Testis (tissue), 3 donors: ENCODE data around the gene AGBL1. TPM values are rescaled to one million over a fixed set of nuclear protein-coding genes. Genes with fewer than 3 reads are reported as not detected.

Source experiments
- DNase-seq: peaks from one replicate; pipeline ENCODE4 v3.0.0-alpha.2; 2019
- H3K27ac ChIP-seq, 2 donors: fragments of 200-600 bp; sonication (generic); one replicate each; pipeline ENCODE4 v1.5.1; 2019
- H3K27me3 ChIP-seq: fragments of 200-600 bp; sonication (generic); one replicate; pipeline ENCODE4 v1.5.1; 2019
- H3K36me3 ChIP-seq: fragments of 200-600 bp; sonication (generic); one replicate; pipeline ENCODE4 v1.5.1; 2017; ENCODE audit warnings: low read depth; ENCODE audit errors: missing control alignments
- H3K4me1 ChIP-seq: fragments of 200-600 bp; sonication (generic); one replicate; pipeline ENCODE4 v1.5.1; 2019
- H3K4me3 ChIP-seq, 2 donors: fragments of 200-600 bp; sonication (generic); one replicate each; pipeline ENCODE4 v1.5.1; 2017 to 2019
- H3K9me3 ChIP-seq: fragments of 200-600 bp; sonication (generic); one replicate; pipeline ENCODE4 v1.5.1; 2017
- CTCF ChIP-seq, 3 experiments: fragments of 450-650 bp in 2 of 3; fragments of 200-600 bp in 1 of 3; sonication (generic) in 1 of 3; IDR thresholded peaks; one replicate each; pipeline ENCODE4 v1.5.1; 2016 to 2019; ENCODE audit warnings: antibody characterized with exemption in 3 of 3, mild to moderate bottlenecking in 2 of 3, moderate library complexity in 1 of 3
- POLR2A ChIP-seq: fragments of 450-650 bp; IDR thresholded peaks from one replicate; pipeline ENCODE4 v1.6.1; 2017; ENCODE audit warnings: antibody characterized with exemption, mild to moderate bottlenecking, moderate library complexity
- WGBS, 2 donors: methylation state at CpG; one replicate each; pipeline ENCODE4 v1.1.5; 2018; 5-methylcytosine and 5-hydroxymethylcytosine counted together
- intact Hi-C: fragments of 100-400 bp; cut with DNase I; formaldehyde crosslinking; loops from one replicate; pipeline ENCODE4 v1.15.1; 2023; ENCODE audit warnings: low total_unique reads
- polyA plus RNA-seq: library from polyadenylated mRNA; stranded (reverse); fragments of 350-450 nt; fragmentation: Illumina TruSeq; extraction: RNeasy Lipid Tissue Mini Kit (QIAGEN cat#74804); gene quantifications from one replicate; pipeline ENCODE4 v1.2.3, GENCODE V29; 2014; ENCODE audit warnings: low read depth, low replicate concordance; ENCODE audit not compliant: insufficient read depth
- small RNA-seq, 2 donors: library from RNA; depleted of rRNA; stranded (forward); fragments of <200 nt; gene quantifications; one replicate each; pipeline ENCODE3, GENCODE V24; 2016
- total RNA-seq, 2 donors: library from RNA; depleted of rRNA; stranded (reverse); fragments of >200 nt; gene quantifications; one replicate each; pipeline ENCODE4 v1.2.3, GENCODE V29; 2016

AGBL1 gene
- total and polyA plus RNA-seq, 3 donors from 2014 or later: 0.37 to 0.94 (median 0.70) TPM

DNA sequence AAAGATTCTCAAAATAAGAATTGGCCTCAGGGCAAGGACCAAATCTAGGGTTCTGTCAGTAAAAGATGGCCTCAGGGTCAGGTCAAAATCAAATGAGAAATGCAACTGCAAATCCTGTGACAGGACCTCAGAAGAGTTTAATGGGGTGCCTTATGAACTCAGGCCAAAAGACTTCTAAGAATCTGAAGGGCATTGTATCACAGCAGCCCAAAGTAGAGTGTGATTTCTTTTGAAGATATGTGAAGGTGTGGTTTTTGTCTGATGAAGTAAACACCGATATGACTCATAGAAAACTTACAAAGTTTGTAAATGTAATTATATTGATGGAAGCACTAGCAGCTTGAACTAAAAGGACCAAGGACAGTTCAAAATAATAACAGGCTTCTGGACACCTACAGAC lies 966.1 kb downstream of the AGBL1 start:
- DNase-seq: no peak
- Histone ChIP-seq H3K27ac (no peak overlapping the region), H3K4me1 (no peaks in the 10 kb centered on the region), H3K4me3 (no peak overlapping the region), H3K27me3 (no peaks in the 10 kb centered on the region), H3K36me3 (no peaks in the 10 kb centered on the region), H3K9me3 (no peaks in the 10 kb centered on the region)
- TF ChIP-seq CTCF (IDR thresholded peaks at IDR 0.05): no peak
- TF ChIP-seq POLR2A: no peak
- whole genome bisulfite sequencing, 2 donors: 89 to 93% methylated on average over 1 of the region's 1 CpG
- intact Hi-C loops: no loop called here

DNA sequence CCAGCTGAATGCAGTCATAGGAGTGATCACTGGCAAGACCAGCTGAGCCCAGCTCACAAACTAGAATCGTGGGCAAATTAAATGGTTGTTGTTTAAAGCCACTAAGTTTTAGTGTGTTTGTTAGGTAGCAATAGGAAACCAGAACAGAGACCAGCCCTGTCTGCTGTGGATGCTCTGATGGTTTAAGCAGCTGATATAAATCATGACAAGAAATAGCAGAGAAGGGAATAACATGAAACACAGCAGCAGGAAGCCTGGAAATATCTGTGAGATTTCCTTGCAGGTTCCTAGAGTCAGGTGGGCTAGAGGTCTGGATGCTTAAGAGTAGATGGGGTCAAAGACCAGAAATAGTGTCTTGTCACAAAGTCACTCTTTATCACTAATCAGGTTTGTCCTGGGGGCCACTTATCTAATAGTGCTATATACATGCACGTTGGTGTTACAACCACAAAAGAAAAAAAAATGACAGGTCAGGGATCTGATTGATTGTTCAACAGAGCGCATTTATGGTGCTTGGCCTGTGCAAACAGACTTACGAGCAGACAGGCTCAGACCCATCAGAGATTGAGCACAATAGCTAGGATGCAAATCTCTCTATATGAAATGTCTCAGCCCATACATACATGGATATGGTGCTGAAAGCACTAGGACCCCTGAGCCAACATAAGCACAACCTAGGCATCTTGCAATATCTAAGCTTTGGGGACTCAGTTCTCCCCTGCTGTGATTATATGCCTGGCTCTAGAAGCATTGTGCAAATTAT lies 967.7 kb downstream of the AGBL1 start:
- intact Hi-C loops: no loop called here
- DNase-seq: no peak
- Histone ChIP-seq H3K4me1 (no peaks in the 10 kb centered on the region), H3K36me3 (no peaks in the 10 kb centered on the region), H3K9me3 (no peaks in the 10 kb centered on the region), H3K27me3 (no peaks in the 10 kb centered on the region), H3K4me3 (no peak overlapping the region), H3K27ac (no peak overlapping the region)
- no peak for TF ChIP-seq CTCF (IDR thresholded peaks at IDR 0.05)
- no peak for TF ChIP-seq POLR2A
- WGBS, 2 donors: 71 to 77% methylated on average over 4 of the region's 4 CpGs

Small RNA genes lying within 50 kb of the gene (small RNA-seq; reads per million reads assigned to genes)
- gene RF00284: 0 reads per million in 2 donors
- 0 reads per million in 2 donors for gene RNA5SP400
